ENCODE measurements around the gene ZNF644. TPM values are rescaled to one million over a fixed set of nuclear protein-coding genes. Genes with fewer than 3 reads are reported as not detected.

The ZNF644 gene
- total RNA-seq, 1 donor from 2014 or later, result 28.0 TPM

- intact Hi-C loops (cut with DNase I), result no loop called here
Measured at GRCh38 chr1:91026320-91026719, 4.5 kb upstream of the ZNF644 start.

GRCh38 chr1:91024481-91025119, 2.8 kb upstream of the ZNF644 start:
- intact Hi-C loops (cut with DNase I), result no loop called here

More at GRCh38 chr1:91026320-91026719, 4.5 kb upstream of the ZNF644 start:
- no peak for DNase-seq
- no peak for ATAC-seq (ENCODE audit: poor library complexity)

GRCh38 chr1:91022518-91022929, 689 bp upstream of the ZNF644 start:
- peak; percentile 1 for ATAC-seq (ENCODE audit: poor library complexity)
- DNase-seq, result no peak
- intact Hi-C loops (cut with DNase I), result no loop called here

More at GRCh38 chr1:91024481-91025119, 2.8 kb upstream of the ZNF644 start:
- no peak for ATAC-seq (ENCODE audit: poor library complexity)
- DNase-seq, result no peak

GRCh38 chr1:91020967-91021685, 709 bp downstream of the ZNF644 start:
- peak; percentile 79 for DNase-seq
- ATAC-seq (ENCODE audit: poor library complexity), result peak; percentile 52
- intact Hi-C loops (cut with DNase I), result no loop called here

GRCh38 chr1:91020486-91020885, 1.3 kb downstream of the ZNF644 start:
- intact Hi-C loops (cut with DNase I), result no loop called here
- ATAC-seq (ENCODE audit: poor library complexity), result no peak
- no peak for DNase-seq

GRCh38 chr1:91018006-91018405, 3.8 kb downstream of the ZNF644 start:
- ATAC-seq (ENCODE audit: poor library complexity) (no peak), DNase-seq (no peak)
- intact Hi-C loops (cut with DNase I), result no loop called here

GRCh38 chr1:91015794-91016550, 5.9 kb downstream of the ZNF644 start:
- ATAC-seq (ENCODE audit: poor library complexity) (no peak), DNase-seq (no peak)
- intact Hi-C loops (cut with DNase I), result no loop called here

GRCh38 chr1:91015358-91015780, 6.5 kb downstream of the ZNF644 start:
- DNase-seq (no peak), ATAC-seq (ENCODE audit: poor library complexity) (no peak)
- intact Hi-C loops (cut with DNase I), result no loop called here

GRCh38 chr1:91014475-91014874, 7.4 kb downstream of the ZNF644 start:
- DNase-seq, result no peak
- ATAC-seq (ENCODE audit: poor library complexity), result no peak
- intact Hi-C loops (cut with DNase I), result no loop called here

GRCh38 chr1:91013302-91013701, 8.5 kb downstream of the ZNF644 start:
- no peak for DNase-seq
- intact Hi-C loops (cut with DNase I), result no loop called here
- no peak for ATAC-seq (ENCODE audit: poor library complexity)

GRCh38 chr1:91012196-91012595, 9.6 kb downstream of the ZNF644 start:
- ATAC-seq (ENCODE audit: poor library complexity), result no peak

GRCh38 chr1:91011726-91012125, 10.1 kb downstream of the ZNF644 start:
- intact Hi-C loops (cut with DNase I), result no loop called here
- DNase-seq, result no peak
- ATAC-seq (ENCODE audit: poor library complexity), result peak; percentile 84

More at GRCh38 chr1:91012196-91012595, 9.6 kb downstream of the ZNF644 start:
- intact Hi-C loops (cut with DNase I), result no loop called here
- no peak for DNase-seq

- intact Hi-C loops (cut with DNase I), result no loop called here
- ATAC-seq (ENCODE audit: poor library complexity), result no peak
Measured at GRCh38 chr1:91007827-91008226, 14.0 kb downstream of the ZNF644 start.

GRCh38 chr1:91007092-91007491, 14.7 kb downstream of the ZNF644 start:
- intact Hi-C loops (cut with DNase I), result no loop called here
- ATAC-seq (ENCODE audit: poor library complexity) (no peak), DNase-seq (no peak)

More at GRCh38 chr1:91007827-91008226, 14.0 kb downstream of the ZNF644 start:
- DNase-seq, result no peak

GRCh38 chr1:91006113-91006908, 15.5 kb downstream of the ZNF644 start:
- intact Hi-C loops (cut with DNase I), result no loop called here
- ATAC-seq (ENCODE audit: poor library complexity) (no peak), DNase-seq (no peak)

GRCh38 chr1:91005285-91005684, 16.6 kb downstream of the ZNF644 start:
- no peak for DNase-seq
- ATAC-seq (ENCODE audit: poor library complexity), result no peak
- intact Hi-C loops (cut with DNase I), result no loop called here

- intact Hi-C loops (cut with DNase I), result no loop called here
- ATAC-seq (ENCODE audit: poor library complexity) (no peak), DNase-seq (no peak)
Measured at GRCh38 chr1:91004145-91004544, 17.7 kb downstream of the ZNF644 start.

GRCh38 chr1:90996742-90997413, 25.0 kb downstream of the ZNF644 start:
- no peak for ATAC-seq (ENCODE audit: poor library complexity)
- DNase-seq, result no peak
- intact Hi-C loops (cut with DNase I), result no loop called here

All from Right ventricle myocardium superior (tissue), 1 donor.